ENCODE data around the gene LRP8. TPM values are rescaled to one million over a fixed set of nuclear protein-coding genes. Genes with fewer than 3 reads are reported as not detected.

LRP8 gene
- total RNA-seq, 1 experiment from 2014 or later, result 69.5 TPM

DNA sequence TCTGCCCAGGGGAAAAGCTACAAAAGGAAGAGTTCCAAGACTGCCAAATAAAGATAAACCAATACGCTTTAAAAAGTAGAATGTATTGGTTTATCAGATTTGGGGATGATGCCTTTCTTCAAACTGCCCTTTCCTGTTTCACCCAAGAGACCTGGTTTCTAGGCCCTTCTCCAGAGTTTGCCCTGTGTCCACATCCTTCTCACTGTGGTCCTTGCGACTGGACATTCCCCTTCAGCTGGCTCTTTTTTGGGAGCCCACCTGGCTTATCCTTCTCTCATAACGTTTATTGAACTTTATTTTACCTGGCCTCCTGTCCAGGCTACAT is 106.9 kb downstream of the LRP8 start (continued):
- no peak for TF ChIP-seq ZNF263 (CRISPR knock-in tag; IDR thresholded peaks at IDR 0.05; ENCODE audit: low read depth)

DNA sequence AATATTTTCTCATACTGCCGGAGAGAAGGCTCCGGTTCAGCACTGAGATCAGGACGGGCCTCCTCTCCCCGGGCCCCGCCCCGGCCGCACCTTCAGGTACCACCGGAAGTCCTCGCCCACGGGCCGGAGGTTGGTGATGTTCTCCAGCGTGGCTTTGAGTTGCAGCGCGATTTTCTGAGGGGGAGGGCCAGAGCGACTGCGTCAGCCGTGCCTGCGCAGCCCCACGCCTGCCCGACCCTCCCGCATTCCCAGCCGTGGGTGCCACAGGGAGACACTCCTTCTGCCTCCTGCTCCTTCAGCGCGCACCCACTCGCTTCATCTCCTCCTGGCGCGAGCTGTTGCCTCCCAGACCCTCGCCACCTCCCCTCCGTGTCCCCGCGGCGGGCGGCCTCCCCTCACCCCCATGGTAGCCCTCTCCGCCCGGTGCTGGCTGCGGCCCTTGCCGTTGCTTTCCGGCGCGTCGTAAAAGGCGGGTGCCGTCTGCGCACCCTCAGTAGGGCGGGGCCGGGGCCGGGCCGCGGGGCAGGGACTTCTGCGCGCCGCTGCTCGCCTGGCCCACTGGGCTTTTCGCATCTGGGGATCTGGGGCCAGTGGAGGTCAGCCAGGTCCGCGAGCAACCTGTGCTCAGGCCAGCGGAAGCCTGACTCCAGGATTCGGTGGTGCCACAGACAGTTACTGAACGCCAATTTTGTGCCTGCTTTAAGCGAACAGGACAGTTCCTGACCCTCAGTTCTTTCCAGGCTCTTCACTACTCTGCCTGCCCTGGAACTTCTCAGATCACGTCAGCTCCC is 107.5 kb downstream of the LRP8 start, which contains the start of gene CZIB:
Gene CZIB (minus strand): TSS at position 464 of the 791 bp plus-strand sequence. CDS start 59 bp downstream, at position 405.
- no peaks in the 10 kb centered on the region for H3K9me3 Mint-ChIP-seq
- peak; percentile 94 for DNase-seq (ENCODE audit: low spot score)
- peaks cover 13% of the 10 kb centered on the region for H3K4me1 Mint-ChIP-seq
- peak; percentile 94 for ATAC-seq
- H3K4me3 Mint-ChIP-seq, result peak within 1 kb of the TSS; percentile 88
- CTCF ChIA-PET, result interaction anchor here (1.0 kb wide), 1 partner anchor 173 kb away, joined by 3 read pairs; no protein-coding TSS in a partner anchor
- H3K27ac Mint-ChIP-seq, result peak within 1 kb of the TSS; percentile 97
- POLR2A ChIA-PET, result no interaction called here
- peaks cover 5% of the 10 kb centered on the region; the same call in 1 of the 2 replicates for H3K27me3 Mint-ChIP-seq (ENCODE audit: low read depth)
- H3K36me3 Mint-ChIP-seq, result no peaks in the 10 kb centered on the region
- TF ChIP-seq ZNF121 (CRISPR knock-in tag; IDR thresholded peaks at IDR 0.05) (0 out of 2 replicates have a peak, but pooled peaks have one; percentile 22), ZNF317 (CRISPR knock-in tag; IDR thresholded peaks at IDR 0.05; ENCODE audit: borderline replicate concordance, low read depth) (no peak), ATF1 (CRISPR knock-in tag; IDR thresholded peaks at IDR 0.05) (no peak), GABPB1 (CRISPR knock-in tag; IDR thresholded peaks at IDR 0.05) (peak; percentile 88), ZNF232 (CRISPR knock-in tag; IDR thresholded peaks at IDR 0.05) (peak; percentile 19), PREB (CRISPR knock-in tag; IDR thresholded peaks at IDR 0.05; ENCODE audit: borderline replicate concordance) (no peak), USF1 (CRISPR knock-in tag; IDR thresholded peaks at IDR 0.05) (0 out of 2 replicates have a peak, but pooled peaks have one; percentile 14), ZNF281 (CRISPR knock-in tag; IDR thresholded peaks at IDR 0.05) (peak; percentile 86; the same call in 1 of the 2 replicates), ZNF138 (CRISPR knock-in tag; conservative IDR thresholded peaks at IDR 0.05) (no peak), ATF6 (CRISPR knock-in tag; IDR thresholded peaks at IDR 0.05) (no peak), EMX1 (CRISPR knock-in tag; IDR thresholded peaks at IDR 0.05) (no peak), MLX (CRISPR knock-in tag; IDR thresholded peaks at IDR 0.05) (0 out of 2 replicates have a peak, but pooled peaks have one; percentile 66)
- TF ChIP-seq, protein P1, sequence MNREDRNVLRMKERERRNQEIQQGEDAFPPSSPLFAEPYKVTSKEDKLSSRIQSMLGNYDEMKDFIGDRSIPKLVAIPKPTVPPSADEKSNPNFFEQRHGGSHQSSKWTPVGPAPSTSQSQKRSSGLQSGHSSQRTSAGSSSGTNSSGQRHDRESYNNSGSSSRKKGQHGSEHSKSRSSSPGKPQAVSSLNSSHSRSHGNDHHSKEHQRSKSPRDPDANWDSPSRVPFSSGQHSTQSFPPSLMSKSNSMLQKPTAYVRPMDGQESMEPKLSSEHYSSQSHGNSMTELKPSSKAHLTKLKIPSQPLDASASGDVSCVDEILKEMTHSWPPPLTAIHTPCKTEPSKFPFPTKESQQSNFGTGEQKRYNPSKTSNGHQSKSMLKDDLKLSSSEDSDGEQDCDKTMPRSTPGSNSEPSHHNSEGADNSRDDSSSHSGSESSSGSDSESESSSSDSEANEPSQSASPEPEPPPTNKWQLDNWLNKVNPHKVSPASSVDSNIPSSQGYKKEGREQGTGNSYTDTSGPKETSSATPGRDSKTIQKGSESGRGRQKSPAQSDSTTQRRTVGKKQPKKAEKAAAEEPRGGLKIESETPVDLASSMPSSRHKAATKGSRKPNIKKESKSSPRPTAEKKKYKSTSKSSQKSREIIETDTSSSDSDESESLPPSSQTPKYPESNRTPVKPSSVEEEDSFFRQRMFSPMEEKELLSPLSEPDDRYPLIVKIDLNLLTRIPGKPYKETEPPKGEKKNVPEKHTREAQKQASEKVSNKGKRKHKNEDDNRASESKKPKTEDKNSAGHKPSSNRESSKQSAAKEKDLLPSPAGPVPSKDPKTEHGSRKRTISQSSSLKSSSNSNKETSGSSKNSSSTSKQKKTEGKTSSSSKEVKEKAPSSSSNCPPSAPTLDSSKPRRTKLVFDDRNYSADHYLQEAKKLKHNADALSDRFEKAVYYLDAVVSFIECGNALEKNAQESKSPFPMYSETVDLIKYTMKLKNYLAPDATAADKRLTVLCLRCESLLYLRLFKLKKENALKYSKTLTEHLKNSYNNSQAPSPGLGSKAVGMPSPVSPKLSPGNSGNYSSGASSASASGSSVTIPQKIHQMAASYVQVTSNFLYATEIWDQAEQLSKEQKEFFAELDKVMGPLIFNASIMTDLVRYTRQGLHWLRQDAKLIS (CRISPR knock-in tag; IDR thresholded peaks at IDR 0.05; ENCODE audit: borderline replicate concordance), result peak; percentile 78; the same call in 1 of the 2 replicates
- TF ChIP-seq, protein P2, sequence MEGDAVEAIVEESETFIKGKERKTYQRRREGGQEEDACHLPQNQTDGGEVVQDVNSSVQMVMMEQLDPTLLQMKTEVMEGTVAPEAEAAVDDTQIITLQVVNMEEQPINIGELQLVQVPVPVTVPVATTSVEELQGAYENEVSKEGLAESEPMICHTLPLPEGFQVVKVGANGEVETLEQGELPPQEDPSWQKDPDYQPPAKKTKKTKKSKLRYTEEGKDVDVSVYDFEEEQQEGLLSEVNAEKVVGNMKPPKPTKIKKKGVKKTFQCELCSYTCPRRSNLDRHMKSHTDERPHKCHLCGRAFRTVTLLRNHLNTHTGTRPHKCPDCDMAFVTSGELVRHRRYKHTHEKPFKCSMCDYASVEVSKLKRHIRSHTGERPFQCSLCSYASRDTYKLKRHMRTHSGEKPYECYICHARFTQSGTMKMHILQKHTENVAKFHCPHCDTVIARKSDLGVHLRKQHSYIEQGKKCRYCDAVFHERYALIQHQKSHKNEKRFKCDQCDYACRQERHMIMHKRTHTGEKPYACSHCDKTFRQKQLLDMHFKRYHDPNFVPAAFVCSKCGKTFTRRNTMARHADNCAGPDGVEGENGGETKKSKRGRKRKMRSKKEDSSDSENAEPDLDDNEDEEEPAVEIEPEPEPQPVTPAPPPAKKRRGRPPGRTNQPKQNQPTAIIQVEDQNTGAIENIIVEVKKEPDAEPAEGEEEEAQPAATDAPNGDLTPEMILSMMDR (IDR thresholded peaks at IDR 0.05), result no peak
- TF ChIP-seq, protein P3, sequence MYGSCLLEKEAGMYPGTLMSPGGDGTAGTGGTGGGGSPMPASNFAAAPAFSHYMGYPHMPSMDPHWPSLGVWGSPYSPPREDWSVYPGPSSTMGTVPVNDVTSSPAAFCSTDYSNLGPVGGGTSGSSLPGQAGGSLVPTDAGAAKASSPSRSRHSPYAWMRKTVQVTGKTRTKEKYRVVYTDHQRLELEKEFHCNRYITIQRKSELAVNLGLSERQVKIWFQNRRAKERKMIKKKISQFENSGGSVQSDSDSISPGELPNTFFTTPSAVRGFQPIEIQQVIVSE (CRISPR knock-in tag; IDR thresholded peaks at IDR 0.05; ENCODE audit: borderline replicate concordance), result no peak
- TF ChIP-seq, protein P4, sequence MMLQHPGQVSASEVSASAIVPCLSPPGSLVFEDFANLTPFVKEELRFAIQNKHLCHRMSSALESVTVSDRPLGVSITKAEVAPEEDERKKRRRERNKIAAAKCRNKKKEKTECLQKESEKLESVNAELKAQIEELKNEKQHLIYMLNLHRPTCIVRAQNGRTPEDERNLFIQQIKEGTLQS (CRISPR knock-in tag; conservative IDR thresholded peaks at IDR 0.05), result no peak
